NCI-H526 treated with DMSO at 0.1 percent for 48 hours (cell line): ENCODE results near the gene ADAM12.

Source experiments
- DNase-seq: peaks from one replicate; lab custom pipeline; 2025; lab: John Stamatoyannopoulos, UW

ADAM12 gene

DNA sequence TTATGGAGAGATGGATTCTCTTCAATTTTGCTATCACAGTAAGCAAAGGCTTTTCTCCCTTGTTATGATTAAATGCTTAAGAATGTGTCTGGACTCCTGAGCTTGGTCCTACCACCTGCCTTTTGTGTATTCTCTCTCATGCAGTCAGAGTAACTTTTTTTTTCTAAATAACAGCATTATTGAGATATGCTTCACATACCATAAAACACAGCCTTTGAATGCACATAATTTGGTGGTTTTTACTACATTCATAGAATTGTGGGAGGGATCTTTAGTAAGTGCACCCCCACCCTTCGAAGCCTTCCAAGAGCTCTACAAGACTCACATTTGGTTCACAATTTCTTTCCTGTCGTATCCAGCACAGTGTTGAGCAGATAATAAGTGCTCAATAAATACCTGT is 175.5 kb downstream of the ADAM12 start:
- DNase-seq = no peak

DNA sequence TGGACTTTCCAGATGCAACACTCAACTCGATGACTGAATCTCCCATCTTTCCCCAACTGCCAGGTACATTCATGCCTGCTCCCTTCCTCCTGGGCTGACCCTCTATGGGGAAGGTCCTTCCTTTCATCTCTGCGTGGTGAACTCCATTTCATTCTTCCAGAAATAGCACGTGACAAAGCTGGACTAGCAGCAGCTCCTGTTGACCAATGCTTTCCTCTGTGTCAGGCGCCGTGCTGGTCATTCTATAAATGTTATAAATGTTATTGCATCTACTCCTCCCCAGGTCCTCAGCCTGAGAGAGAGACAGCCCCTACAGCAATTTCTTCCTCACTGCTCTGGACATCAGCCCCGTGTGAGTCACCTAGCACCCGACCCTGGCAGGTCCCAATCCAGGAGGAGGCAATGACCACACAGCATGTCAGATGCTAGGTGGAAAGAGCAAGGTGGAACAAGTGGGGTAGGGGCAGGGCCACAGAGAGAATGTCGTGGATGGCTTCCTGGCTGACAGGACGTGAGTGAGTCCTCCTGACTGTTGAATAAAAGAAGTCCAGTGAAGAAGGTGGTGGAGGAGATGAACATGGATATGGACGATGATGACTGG is 178.1 kb downstream of the ADAM12 start:
- DNase-seq = no peak

DNA sequence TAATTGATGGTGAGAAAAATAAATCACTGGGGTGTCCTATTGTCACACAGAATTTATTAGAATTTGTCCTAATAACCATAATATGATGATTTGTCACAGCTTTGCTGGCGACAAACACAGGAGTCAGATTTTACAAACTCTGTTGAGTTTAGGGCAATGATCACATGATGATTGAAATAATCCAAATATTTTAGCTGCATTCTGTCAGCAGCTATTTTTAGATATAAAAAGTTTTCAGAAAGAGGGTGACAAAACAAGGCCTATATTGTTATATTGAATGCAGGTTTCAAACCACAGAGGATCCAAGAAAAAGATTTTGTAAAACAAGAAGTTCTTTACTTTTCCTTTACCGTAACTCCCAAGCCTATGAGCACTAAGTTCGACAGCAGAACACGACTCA is 178.8 kb downstream of the ADAM12 start:
- DNase-seq = no peak

DNA sequence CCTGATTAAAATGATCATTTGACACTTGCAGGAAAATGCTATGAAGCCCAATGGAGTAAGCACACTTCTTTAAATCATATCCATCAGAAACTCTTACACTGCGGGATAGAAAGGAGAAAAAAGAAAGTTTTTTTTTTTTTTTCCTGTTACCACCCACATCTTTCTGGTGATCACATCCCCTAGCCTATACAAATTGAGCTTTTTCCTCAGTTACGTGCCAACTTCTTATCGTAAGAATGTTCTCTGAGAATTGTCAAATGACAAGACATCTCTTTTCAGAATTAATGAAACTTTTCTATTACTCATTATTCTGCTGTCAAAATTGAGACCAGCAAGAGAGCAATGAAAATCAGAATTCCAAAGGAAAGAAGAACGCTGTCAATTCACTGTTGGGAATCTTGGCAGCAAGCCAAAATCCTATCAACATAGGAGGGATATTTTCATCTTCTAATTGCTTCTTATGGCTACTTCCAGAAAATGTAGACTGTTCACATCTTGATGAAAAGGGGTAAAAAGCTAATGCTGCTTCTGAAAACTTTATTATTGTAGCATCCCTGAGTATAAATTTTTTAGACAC is 179.5 kb downstream of the ADAM12 start:
- no peak for DNase-seq

DNA sequence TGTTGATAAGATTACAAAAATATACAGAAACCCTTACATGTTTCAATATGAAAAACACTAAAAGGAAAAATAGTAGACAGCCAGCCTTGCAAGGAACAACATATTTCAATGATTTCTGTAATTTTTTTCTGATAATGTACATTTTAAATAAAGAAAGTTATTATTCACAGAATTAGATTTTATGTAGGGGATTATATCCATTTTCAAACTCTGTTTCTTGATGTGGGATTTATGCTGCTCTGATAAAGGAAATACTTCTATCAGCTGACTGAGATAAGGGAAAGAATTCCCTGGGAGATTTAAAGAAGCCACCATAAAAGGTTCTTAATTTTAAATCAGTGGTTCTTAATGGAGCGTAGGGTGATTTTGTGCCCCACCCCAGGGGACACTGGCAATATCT is 180.4 kb downstream of the ADAM12 start:
- DNase-seq = no peak

DNA sequence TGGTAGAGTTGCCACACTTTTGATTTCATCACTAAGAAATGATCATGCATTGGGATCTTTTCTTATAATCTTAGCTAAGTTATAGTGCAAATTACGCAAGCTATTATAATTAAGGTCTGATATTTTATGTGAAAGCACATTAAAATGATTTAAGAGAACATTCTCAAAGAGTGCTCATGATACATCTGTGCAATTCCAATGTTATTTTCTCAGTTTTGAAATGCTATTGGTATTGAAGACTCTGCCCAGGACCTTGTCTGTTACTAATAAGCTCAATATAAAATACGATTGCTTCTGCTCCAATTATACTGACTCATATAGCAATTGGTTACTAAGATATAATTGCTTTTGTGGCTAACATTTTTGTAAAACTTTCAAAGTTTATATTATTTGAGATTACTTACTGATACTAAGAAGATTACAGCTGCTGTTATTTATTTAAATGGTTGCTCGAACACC is 180.9 kb downstream of the ADAM12 start:
- DNase-seq = no peak

DNA sequence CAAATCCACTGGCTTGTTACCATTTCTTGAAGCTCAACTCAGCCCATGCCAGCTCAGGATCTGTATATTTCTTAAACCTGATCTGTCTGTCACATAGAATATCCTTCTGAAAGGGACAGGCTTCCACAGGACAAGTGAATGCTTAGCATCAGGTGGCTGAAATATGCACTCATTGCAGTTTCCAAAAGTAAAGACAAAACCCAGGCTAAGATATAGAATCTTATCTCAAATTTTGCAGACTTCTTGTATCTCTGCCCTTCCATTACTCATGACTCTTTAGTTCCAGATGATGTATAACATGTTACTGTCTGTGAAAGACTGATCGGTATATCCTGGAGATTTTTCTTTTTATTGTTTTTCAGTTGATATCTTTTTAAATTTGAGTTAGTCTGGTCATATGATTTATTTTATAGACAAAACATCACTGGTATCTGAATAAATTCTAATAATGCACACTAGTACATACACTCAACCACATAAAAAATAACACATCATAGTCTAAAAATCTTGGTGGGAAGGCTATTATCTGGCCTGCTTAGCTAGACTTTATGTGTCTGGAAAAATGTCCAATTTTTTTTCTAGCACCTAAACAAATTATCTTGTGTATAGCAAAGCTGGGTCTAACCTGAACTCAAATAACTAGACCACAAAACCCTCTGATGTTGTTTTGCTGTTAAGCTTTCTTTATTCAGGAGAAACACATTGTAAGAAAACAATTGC is 182.6 kb downstream of the ADAM12 start:
- no peak for DNase-seq

DNA sequence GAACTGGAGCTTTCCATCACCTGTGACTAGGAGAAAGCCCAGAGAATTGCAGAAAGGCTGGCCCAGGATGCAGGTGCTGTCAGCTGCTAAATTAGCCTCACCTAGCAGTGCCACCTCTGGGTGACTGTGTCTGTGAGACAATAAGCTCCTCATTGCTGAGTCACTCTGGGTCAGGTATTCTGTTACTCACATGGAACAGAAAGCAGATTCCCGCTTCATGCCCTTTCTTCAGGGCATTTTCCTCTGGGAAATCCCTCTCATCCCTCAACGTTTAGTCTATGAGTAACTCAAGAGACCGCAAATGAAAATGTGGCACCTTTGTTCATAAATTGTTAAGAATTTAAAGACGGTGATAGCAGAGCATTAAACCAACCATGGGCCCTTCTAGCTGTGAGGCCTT is 184.0 kb downstream of the ADAM12 start:
- DNase-seq = no peak

DNA sequence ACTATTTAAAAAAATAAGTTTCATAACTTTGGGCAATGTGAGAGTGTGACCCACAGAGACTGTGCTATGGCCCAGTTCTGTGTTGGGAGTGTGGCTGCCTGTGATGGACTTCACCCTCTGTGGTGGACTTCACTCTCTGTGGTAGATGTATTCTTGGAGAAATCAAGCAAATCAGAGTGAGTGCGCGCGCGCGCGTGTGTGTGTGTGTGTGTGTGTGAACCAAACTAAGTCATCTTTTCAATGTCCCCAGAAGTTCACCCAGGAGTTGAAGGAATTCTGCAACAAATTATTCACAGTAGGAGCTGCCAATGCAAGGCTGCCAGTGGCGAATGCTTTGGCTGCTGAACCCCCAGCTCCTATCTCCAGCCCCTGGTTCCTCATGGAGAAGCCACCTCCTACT is 184.5 kb downstream of the ADAM12 start:
- no peak for DNase-seq

DNA sequence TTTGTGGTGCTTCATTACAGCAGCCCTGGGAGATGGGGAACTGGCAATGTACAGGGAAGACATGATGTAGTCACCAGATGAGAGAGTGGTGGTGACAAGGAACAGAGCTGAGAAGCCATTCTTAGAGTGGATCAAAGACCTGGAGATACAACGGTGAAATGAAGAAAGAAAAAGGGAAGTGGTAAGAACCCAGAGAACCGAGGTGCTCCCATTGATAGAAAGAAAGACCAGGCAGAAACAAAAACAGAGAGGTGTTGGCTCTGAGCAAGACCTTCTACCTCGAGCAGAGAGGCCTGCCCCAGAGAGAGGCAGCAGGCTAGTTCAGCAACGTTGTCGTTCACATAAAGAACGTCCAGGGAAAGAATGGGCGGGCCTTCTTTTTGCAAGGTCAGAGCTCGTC is 186.7 kb downstream of the ADAM12 start:
- no peak for DNase-seq

DNA sequence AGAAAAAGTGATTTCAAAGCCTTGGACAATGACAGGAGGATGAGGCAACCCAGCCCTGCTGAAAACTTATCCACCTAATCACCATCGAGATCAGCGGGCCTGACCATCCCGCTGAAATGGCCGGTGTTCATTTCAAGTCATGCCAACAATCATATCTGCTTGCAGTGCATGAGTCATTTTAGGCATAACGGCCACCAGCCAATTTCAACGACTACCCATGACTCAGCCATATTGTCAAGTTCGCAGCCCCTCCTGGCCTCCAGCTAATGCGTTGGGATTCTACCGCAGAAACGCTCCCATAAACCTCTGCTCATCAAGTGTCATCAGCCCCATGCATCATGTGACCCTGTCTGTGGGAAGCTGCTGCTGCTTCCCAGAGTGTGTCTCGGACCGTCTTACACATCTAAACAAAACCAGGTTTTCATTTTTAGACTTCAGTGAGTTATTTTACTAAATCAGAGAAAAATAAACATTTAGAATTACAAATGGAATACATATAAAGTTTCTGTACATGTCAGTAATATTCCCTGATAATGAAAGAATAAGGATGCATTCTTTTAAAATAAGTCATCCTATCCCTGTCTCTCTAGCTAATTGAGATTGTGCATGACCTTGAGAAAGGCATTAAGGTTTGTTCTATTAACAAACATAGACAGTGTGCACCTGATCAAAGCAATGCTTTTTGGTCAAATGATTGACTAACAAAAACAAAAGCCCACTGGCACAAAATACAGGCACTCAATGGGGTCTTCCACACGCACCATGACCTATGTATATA is 188.9 kb downstream of the ADAM12 start:
- no peak for DNase-seq

DNA sequence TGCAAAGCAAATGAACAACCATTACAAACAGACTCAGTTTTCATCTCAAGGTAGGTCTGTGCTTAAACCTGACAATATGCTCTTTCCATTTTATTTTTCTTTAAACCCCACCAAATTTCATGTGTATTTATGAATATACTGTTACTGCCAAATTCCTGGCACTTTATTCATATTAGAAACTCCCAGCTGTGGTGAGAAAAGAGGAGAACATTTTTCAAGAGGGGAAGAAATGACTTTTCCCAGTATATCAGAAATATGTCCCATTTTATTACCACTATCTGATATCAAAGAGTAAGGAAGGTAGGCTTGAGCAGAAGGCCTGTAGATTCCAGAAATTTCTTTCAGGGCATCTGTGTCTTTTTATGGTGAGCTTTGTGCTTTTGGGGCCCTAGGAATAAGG is 189.6 kb downstream of the ADAM12 start:
- no peak for DNase-seq

DNA sequence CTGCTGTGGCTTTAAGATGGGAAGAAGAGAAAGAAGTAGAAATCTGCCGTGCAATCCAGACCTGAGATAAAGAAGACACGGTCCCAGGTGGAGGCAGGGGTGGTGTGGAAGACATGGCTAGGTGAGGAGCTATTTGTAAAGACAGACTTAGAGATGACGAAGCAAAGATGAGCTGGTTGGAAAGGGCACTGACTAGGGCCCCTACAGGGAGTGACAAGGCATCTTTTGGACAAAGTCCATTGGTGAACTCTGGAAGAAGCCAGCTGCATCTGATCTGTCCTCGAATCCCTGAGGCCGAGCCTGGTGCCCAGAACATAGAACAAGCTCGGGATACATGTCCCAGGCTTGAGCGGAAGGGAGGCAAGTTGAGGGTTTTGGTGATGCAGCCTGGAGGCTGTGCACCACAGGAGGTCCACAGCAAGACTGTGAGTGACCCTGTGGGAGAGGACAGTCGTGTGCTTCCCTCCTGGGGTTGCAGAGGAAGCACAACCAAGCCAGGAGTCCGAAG is 191.2 kb downstream of the ADAM12 start:
- DNase-seq = no peak

DNA sequence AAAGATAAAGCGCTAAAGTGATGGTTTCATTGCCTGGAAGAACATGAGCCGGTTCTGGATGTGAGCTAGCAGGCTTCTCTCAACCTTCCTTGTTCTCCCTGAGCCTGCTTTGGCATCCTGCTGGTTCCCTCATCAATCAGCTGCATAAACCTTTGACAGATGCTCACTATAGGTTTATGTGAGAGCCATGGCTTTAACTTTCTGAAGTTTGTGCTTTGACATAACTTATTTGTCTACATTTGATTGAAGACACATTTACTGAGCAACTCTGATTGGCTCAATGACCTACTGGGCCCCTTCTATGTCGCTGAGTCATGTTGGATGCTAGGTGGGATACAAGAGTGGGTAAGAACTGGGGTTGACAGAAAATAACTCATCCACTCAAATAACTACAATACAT is 192.0 kb downstream of the ADAM12 start:
- no peak for DNase-seq

DNA sequence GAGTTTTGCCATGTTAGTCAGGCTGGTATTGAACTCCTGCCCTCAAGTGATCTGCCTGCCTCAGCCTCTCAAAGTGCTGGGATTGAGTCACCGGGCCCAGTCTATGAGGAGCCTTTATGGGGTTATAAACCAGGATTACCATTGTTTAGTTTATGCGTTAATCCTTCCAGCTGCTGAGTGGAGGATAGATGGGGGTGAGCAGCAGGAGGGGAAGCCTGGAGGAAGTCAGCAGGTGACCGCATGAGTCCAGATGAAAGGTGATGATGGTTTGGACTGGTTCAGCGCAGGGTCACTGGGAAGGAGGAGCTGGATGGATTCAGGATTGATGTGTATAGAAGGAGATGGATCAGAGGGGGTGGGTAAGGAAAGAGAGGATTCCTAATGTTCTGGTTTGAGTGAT is 197.1 kb downstream of the ADAM12 start:
- no peak for DNase-seq

DNA sequence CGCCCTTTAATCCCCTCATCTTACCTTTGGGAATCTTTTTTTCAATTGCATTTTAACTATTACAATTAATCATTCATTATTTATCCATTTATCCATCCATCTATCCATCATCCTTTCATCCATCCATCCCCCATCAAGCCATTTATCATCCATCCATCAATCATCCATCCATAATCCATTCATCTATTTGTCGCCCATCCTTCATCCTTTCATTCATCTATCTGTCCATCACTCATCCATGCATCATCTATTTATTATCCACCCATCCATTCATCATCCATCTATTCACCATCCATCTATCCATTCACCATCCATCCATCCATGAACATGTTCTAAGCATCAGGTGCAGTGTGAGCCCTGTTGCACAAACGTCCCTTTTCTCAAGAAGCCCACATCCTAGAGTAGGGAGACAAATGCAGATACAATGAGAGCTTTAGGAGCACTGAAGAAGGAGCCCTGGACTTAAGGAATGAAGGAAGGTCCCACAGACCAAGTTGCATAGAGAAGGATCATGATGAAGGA is 199.5 kb downstream of the ADAM12 start:
- no peak for DNase-seq

DNA sequence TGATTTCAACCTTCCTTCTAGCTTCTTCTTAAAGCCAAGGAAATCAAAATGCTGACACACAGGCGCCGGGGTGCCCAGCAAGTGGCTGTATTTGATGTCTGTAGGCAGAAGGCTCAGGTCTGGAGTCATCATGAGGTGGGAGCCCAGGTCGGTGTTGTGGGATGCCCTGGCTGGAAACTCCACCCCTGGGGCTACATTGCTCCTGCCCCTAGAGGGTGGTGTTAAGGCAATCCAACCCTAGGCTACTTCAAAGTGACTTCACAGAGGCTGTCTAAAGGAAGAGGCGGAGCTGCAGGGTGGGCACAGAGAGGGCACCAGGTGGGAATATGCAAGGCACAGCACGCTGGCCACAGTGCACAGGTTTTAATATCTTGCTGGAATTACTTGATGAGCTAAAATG is 200.9 kb downstream of the ADAM12 start:
- DNase-seq = no peak

DNA sequence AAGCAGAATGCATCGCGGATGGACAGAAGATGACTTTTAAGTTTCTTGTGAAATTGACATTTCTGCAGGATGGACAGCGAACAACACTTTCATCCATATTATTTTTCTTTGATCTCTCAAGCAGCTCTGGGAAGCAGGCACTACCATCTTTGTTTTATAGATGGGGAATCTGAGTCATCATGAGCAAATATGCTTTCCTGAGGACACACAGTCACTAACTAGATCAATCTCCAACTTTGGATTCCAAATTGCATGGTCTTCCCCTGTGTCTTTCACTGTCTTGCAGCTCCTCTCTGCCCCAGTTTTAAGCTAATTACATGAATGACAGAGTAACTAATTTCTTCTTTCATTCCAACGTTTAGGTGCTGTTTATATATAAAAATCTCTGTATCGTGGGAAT is 201.5 kb downstream of the ADAM12 start:
- DNase-seq = no peak

DNA sequence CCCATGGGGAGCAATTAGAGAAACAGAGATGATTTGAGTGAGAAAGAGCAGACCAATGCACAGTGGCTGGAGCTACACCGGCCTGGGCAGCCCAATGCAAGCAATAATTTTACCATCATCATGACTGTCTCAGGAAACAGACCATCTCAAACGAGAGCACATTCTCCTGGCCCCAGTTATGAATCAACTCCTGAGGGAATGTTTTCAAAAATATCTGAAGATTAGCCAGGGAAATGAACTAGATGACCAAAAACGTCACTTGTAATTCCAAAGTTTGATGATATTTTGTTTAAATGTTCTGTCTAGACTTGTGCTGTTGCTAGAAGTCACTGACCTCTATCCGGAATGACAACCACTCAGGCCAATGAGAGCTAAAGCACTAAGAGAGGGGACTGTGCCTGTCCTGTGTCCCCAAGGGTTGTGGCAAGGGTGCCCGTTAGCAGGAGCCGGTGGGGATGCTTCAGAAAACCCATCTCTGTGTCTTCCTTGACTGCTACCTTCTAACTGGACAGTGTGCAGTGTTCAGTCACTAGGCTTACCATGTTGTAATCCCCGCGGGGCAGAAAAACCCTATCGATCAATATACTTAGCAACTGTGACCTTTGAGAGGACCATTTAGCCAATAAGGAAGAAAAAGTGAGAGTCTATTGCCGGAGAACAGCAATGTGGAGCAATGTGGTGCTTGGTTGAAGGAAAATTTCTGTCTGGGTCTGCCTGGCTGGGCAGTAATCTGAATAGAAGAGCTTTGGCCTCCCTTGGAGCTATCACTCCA is 202.4 kb downstream of the ADAM12 start:
- no peak for DNase-seq

DNA sequence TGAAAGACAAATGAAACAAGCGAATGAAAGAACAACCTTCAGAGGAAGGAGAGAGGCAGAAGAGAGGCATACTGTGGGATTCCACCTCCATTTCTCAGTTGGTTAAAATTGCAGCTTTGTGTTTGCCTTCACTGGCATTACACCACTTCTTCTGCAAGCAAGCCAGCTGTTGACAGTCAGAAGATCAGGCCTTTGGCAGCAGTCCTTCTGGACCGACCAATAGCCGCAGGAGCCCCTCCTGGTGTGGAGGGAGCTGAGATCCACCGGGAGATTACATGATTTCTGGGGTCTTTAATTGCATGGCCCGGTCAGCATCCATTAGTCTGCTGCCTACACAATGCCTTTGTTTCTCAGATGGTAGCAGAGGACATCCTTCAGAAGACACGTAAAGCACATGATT is 206.7 kb downstream of the ADAM12 start:
- DNase-seq = no peak

DNA sequence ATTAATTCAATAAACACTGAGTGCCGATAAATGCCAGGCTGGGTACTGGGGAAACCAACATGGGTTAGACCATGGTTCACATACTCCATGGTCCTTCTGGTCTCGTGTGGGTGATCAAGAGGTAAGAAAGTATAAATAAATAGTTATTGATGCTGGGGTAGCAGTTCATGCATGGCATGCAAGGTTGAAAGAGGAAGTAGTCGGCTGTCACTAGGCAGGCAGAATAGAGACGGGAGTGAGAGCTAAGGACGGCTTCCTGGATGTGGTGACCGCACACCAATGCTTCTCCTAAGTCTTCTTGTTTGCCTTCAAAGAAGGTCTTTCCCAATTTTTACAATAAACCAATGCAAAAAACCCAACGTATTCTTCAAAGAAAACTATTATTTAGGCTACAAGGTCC is 208.6 kb downstream of the ADAM12 start:
- DNase-seq = no peak
